Lung (tissue), 12 donors: ENCODE data around the gene TRPM3. TPM values are rescaled to one million over a fixed set of nuclear protein-coding genes. Genes with fewer than 3 reads are reported as not detected.

ENCODE experiments used
- ATAC-seq: fragments of 200-7000 bp; cut with Tn5 transposase; one replicate; pipeline ENCODE4 v1.9.1; 2020; ENCODE audit warnings: moderate number of reproducible peaks; ENCODE audit not compliant: insufficient read depth, low FRiP score
- DNase-seq, 3 donors: peaks; one replicate each; pipeline ENCODE4 v3.0.0-alpha.2; 2013 to 2017
- H3K27ac ChIP-seq, 2 donors: one replicate each; pipeline ENCODE4 v1.5.1; 2013; ENCODE audit warnings: mild to moderate bottlenecking in 2 of 2, moderate library complexity in 2 of 2, control low read depth in 1 of 2, inconsistent platforms in 1 of 2, low read depth in 1 of 2, low read length in 1 of 2
- H3K27me3 ChIP-seq, 3 donors: one replicate each; pipeline ENCODE4 v1.5.1; 2013; ENCODE audit warnings: low read length in 2 of 3; ENCODE audit not compliant: control insufficient read depth in 3 of 3, insufficient read depth in 3 of 3
- H3K36me3 ChIP-seq, 4 donors: one replicate each; pipeline ENCODE4 v1.5.1; 2013; ENCODE audit warnings: low read length in 4 of 4, mild to moderate bottlenecking in 1 of 4, moderate library complexity in 1 of 4; ENCODE audit not compliant: control insufficient read depth in 4 of 4, insufficient read depth in 4 of 4
- H3K4me1 ChIP-seq, 5 donors: one replicate each; pipeline ENCODE4 v1.5.1; 2013; ENCODE audit warnings: low read length in 5 of 5, mild to moderate bottlenecking in 2 of 5, moderate library complexity in 1 of 5; ENCODE audit not compliant: control insufficient read depth in 5 of 5, insufficient read depth in 5 of 5
- H3K4me3 ChIP-seq: one replicate; pipeline ENCODE4 v1.5.1; 2013; ENCODE audit warnings: mild to moderate bottlenecking, control low read depth, moderate library complexity
- H3K9ac ChIP-seq, 2 donors: one replicate each; pipeline ENCODE4 v1.5.1; 2013; ENCODE audit warnings: low read length in 2 of 2, control low read depth in 1 of 2; ENCODE audit not compliant: insufficient read depth in 1 of 2
- H3K9me3 ChIP-seq, 4 donors: one replicate each; pipeline ENCODE4 v1.5.1; 2013; ENCODE audit warnings: low read length in 3 of 4, mild to moderate bottlenecking in 1 of 4, moderate library complexity in 1 of 4; ENCODE audit not compliant: control insufficient read depth in 4 of 4, insufficient read depth in 3 of 4
- CTCF ChIP-seq: IDR thresholded peaks from 2 replicates; pipeline ENCODE4 v1.5.1; 2012; ENCODE audit warnings: mild to moderate bottlenecking; ENCODE audit errors: control extremely low read depth, extremely low read depth
- WGBS, 2 donors: extraction: QIAGEN DNeasy Blood & Tissue Kit; methylation state at CpG; one replicate each; pipeline ENCODE4 v1.1.7; 2013; 5-methylcytosine and 5-hydroxymethylcytosine counted together
- polyA plus RNA-seq, 2 donors: library from polyadenylated mRNA; stranded (reverse); fragments of 200-250 nt; gene quantifications; one replicate each; pipeline ENCODE4 v1.2.1, GENCODE V29; 2013
- total RNA-seq, 2 donors: library from RNA; depleted of rRNA in 1 of 2; stranded (reverse); fragments of >200 nt in 1 of 2; gene quantifications; one replicate each; pipeline ENCODE4 v1.2.1, GENCODE V29; 2014 to 2021
- donor health status: control.
- donor health status: control.
- donor health status: Bipolar disorder and iron deficiency.
- donor health status: healthy.
- donor health status: DM: yes; HTN: yes; CAD: no.

TRPM3 gene
- total and polyA plus RNA-seq, 4 donors = 0.02 to 1.4 (median 0.49) TPM; not detected in 1

- ATAC-seq (no peak), DNase-seq (no peak)
- Histone ChIP-seq H3K4me3 (no peak overlapping the region), H3K9me3 (no peaks in the 10 kb centered on the region), H3K9ac (no peak overlapping the region), H3K27ac (no peak overlapping the region), H3K27me3 (no peaks in the 10 kb centered on the region), H3K36me3 (no peaks in the 10 kb centered on the region), H3K4me1 (no peaks in the 10 kb centered on the region)
- TF ChIP-seq CTCF = no peak
- 89 to 93% methylated on average over 8 of the region's 8 CpGs for WGBS, 2 donors
These were observed 479.1 kb downstream of the TRPM3 start for GRCh38 chr9:70642341-70642740.

DNA sequence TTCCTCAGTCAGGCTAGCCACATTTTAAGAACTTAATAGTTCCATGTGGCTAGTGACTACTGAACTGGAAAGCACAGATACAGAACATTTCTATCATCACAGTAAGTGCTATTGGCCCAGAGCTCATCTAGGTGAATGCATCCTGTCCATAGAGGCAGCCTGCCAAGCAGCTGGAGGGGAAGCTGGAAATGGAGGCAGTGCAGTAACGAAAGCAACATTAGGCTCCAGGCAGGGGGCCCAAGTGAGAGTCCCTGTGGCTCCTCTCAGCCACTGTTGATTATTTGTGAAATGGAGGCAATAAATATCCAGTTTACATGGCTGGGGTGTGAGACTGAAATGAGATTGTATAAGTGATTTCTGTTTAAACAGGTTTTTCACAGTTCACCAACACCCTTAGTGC is 479.8 kb downstream of the TRPM3 start:
- ATAC-seq (no peak), DNase-seq (peak in 2 of 3 donors; percentile 17 to 41)
- H3K4me3 ChIP-seq = no peak overlapping the region
- no peaks in the 10 kb centered on the region for H3K4me1 ChIP-seq
- whole genome bisulfite sequencing, 2 donors = 43 to 48% methylated on average over 1 of the region's 1 CpG
- H3K9me3 ChIP-seq = no peaks in the 10 kb centered on the region
- no peaks in the 10 kb centered on the region for H3K36me3 ChIP-seq
- no peaks in the 10 kb centered on the region for H3K27me3 ChIP-seq
- no peak for TF ChIP-seq CTCF
- H3K9ac ChIP-seq = no peak overlapping the region
- H3K27ac ChIP-seq = no peak overlapping the region

GRCh38 chr9:70641031-70641430 is 480.4 kb downstream of the TRPM3 start:
- TF ChIP-seq CTCF = no peak
- 75 to 76% methylated on average over 4 of the region's 4 CpGs for WGBS, 2 donors
- ATAC-seq = no peak

More at GRCh38 chr9:70641031-70641430, 480.4 kb downstream of the TRPM3 start:
- H3K9me3 ChIP-seq = no peaks in the 10 kb centered on the region
- H3K9ac ChIP-seq = no peak overlapping the region
- H3K4me3 ChIP-seq = no peak overlapping the region
- no peak overlapping the region for H3K27ac ChIP-seq
- H3K4me1 ChIP-seq = no peaks in the 10 kb centered on the region
- H3K27me3 ChIP-seq = no peaks in the 10 kb centered on the region
- H3K36me3 ChIP-seq = no peaks in the 10 kb centered on the region
- no peak for DNase-seq
